Measurements from ENCODE around the gene RGS6. TPM values are rescaled to one million over a fixed set of nuclear protein-coding genes. Genes with fewer than 3 reads are reported as not detected.

The RGS6 gene
- total RNA-seq, 2 donors from 2014 or later: 3.2 TPM; not detected in 1

DNA sequence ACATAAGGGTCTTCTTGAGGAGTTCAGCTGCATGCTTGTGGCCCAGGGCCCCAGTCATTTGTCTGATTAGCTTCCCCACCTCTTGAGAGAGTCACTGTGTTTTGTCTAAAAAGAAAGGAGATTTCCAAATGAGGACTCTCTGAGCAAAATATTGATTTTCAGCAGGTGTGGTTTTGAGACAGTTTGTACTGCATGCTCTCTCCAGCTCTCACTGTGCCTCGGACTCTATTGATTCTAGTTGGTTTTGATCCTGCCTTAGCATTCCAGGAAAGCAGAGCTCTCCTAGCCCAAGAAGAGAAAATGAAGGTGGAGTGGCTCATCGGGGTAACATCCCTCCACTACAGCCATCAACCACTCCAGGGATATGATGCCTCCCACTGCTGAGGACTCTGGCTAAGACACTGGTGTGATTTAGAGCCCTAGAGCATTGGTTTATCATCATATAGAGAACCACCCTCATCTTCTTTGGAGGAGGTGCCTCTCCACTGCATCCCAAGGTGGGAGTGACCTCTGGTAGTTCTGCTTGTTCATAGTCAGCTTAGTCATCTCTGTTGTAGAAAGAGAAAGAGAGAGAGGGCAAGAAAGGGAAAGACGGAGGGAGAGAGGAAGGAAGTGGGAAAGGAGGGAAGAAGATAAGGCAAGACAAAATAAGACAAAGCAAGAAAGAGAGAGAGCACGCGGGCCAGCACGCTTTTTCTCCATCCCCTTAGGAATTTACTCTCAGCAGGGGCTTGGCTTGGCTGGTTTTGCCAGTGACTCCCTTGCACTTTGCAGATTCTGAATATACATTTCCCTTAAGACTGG, 596.0 kb downstream of the RGS6 start:
- intact Hi-C loops (cut with DNase I): no loop called here
- Histone ChIP-seq H3K4me3 (no peak overlapping the region), H3K27ac (no peak overlapping the region), H3K4me1 (replicated peaks) (no peaks in the 10 kb centered on the region), H3K36me3 (no peaks in the 10 kb centered on the region), H3K9me3 (peaks cover 5% of the 10 kb centered on the region), H3K27me3 (replicated peaks; ENCODE audit: insufficient read depth) (no peaks in the 10 kb centered on the region)
- 38% methylated on average over 6 of the region's 6 CpGs for WGBS
- no peak for TF ChIP-seq POLR2AphosphoS5 (IDR thresholded peaks at IDR 0.05)
- TF ChIP-seq, protein P1, sequence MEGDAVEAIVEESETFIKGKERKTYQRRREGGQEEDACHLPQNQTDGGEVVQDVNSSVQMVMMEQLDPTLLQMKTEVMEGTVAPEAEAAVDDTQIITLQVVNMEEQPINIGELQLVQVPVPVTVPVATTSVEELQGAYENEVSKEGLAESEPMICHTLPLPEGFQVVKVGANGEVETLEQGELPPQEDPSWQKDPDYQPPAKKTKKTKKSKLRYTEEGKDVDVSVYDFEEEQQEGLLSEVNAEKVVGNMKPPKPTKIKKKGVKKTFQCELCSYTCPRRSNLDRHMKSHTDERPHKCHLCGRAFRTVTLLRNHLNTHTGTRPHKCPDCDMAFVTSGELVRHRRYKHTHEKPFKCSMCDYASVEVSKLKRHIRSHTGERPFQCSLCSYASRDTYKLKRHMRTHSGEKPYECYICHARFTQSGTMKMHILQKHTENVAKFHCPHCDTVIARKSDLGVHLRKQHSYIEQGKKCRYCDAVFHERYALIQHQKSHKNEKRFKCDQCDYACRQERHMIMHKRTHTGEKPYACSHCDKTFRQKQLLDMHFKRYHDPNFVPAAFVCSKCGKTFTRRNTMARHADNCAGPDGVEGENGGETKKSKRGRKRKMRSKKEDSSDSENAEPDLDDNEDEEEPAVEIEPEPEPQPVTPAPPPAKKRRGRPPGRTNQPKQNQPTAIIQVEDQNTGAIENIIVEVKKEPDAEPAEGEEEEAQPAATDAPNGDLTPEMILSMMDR (IDR thresholded peaks at IDR 0.05): no peak
- DNase-seq (ENCODE audit: low spot score): no peak

DNA sequence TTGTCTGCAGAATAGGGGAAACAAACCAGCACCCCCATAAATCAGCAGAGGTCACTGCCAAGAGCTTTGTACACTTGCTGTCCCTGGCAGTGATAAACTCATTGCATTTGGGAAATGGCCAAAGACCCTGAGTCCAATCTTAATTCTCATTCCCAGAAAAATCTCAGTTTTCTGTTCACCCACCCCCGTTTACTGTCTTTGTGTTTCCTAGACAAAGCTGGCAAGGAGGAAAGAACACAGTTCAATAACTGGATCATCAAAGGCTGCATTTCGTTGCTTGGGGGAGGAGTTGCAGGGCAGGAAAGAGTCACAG, 596.6 kb downstream of the RGS6 start:
- H3K27ac ChIP-seq: no peak overlapping the region
- no peak for DNase-seq (ENCODE audit: low spot score)
- H3K4me3 ChIP-seq: no peak overlapping the region
- H3K36me3 ChIP-seq: no peaks in the 10 kb centered on the region
- intact Hi-C loops (cut with DNase I): no loop called here
- 14% methylated on average over 2 of the region's 2 CpGs for WGBS
- H3K4me1 ChIP-seq (replicated peaks): no peaks in the 10 kb centered on the region
- no peak for TF ChIP-seq POLR2A (IDR thresholded peaks at IDR 0.05)
- TF ChIP-seq POLR2AphosphoS5 (IDR thresholded peaks at IDR 0.05): no peak
- TF ChIP-seq, protein P1 (IDR thresholded peaks at IDR 0.05): no peak
- H3K27me3 ChIP-seq (replicated peaks; ENCODE audit: insufficient read depth): no peaks in the 10 kb centered on the region
- H3K9me3 ChIP-seq: peaks cover 5% of the 10 kb centered on the region

DNA sequence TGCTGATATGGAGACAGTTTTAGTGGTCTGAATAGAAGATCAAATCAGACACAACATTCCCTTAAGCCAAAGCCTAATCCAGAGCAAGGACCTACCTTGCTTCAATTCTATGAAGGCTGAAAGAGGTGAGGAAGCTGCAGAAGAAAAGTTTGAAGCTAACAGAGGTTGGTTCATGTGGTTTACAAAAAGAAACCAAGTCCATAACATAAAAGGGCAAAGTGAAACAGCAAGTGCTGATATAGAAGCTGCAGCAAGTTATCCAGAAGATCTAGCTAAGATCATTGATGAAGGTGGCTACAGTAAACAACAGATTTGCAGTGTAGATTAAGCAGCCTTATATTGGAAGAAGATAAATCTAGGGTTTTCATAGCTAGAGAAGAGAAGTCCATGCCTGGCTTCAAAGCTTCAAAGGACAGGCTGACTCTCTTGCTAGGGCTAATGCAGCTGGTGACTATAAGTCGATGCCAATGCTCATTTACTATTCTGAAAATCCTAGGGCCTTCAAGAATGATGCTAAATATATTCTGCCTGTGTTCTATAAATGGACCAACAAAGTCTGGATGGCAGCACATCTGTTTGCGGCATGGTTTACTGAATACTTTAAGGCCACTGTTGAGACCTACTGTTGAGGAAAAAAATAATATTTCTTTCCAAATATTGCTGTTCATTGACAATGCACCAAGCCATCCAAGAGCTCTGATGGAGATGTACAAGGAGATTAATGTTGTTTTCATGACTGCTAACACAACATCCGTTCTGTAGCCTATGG, 600.6 kb downstream of the RGS6 start:
- intact Hi-C loops (cut with DNase I): no loop called here
- peaks cover 5% of the 10 kb centered on the region for H3K9me3 ChIP-seq
- no peaks in the 10 kb centered on the region for H3K4me1 ChIP-seq (replicated peaks)
- 94% methylated on average over 3 of the region's 3 CpGs for WGBS
- H3K27me3 ChIP-seq (replicated peaks; ENCODE audit: insufficient read depth): no peaks in the 10 kb centered on the region
- H3K4me3 ChIP-seq: no peak overlapping the region
- no peak overlapping the region for H3K27ac ChIP-seq
- DNase-seq (ENCODE audit: low spot score): no peak
- H3K36me3 ChIP-seq: no peaks in the 10 kb centered on the region
- TF ChIP-seq, protein P1 (IDR thresholded peaks at IDR 0.05): no peak
- TF ChIP-seq POLR2AphosphoS5 (IDR thresholded peaks at IDR 0.05) (no peak), POLR2A (IDR thresholded peaks at IDR 0.05) (no peak)

DNA sequence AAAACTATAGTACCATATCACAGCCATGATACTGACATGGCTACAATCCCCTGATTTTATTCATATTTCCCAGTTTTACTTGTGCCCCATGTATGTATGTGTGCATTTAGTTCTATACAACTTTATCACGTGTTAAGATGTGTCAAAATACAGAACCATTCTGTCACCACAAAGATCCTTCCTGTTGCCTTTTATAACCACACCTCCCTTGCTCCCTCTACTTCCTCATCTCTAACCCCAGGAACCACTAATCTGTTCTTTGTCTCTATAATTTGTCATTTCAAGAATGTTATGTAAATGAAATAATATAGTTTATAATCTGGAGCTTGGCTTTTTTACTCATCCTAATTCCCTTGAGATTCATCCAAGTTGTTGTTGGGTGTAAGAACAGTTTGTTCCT, 603.3 kb downstream of the RGS6 start:
- Histone ChIP-seq H3K27me3 (replicated peaks; ENCODE audit: insufficient read depth) (no peaks in the 10 kb centered on the region), H3K27ac (no peak overlapping the region), H3K9me3 (peaks cover 5% of the 10 kb centered on the region), H3K4me3 (no peak overlapping the region), H3K36me3 (no peaks in the 10 kb centered on the region), H3K4me1 (replicated peaks) (no peaks in the 10 kb centered on the region)
- 72% methylated on average over 1 of the region's 1 CpG for WGBS
- intact Hi-C loops (cut with DNase I): no loop called here
- DNase-seq (ENCODE audit: low spot score): no peak
- no peak for TF ChIP-seq POLR2AphosphoS5 (IDR thresholded peaks at IDR 0.05)
- no peak for TF ChIP-seq POLR2A (IDR thresholded peaks at IDR 0.05)
- TF ChIP-seq, protein P1 (IDR thresholded peaks at IDR 0.05): no peak
